ENCODE data around the gene GCK.

GRCh38 chr7:44232901-44233715, 43.9 kb upstream of the GCK start:
- TF ChIP-seq CTCF (IDR thresholded peaks at IDR 0.05): no peak
- TF ChIP-seq POLR2A (IDR thresholded peaks at IDR 0.05): no peak
- no peak for TF ChIP-seq POLR2AphosphoS5 (IDR thresholded peaks at IDR 0.05)
